GM21423 (cell line): ENCODE results near the gene MRAP2.
"Not testable (repeated sequence)": the region's sequence is repeated elsewhere in the genome, so short reads cannot be mapped to it uniquely, and the experiment has no call there.

ENCODE experiments used
- ATAC-seq: cut with Tn5 transposase; IDR thresholded peaks from one replicate; pipeline ENCODE4 v1.9.1; 2021; ENCODE audit warnings: mild to moderate bottlenecking, moderate library complexity; ENCODE audit not compliant: unreplicated experiment

The MRAP2 gene

DNA sequence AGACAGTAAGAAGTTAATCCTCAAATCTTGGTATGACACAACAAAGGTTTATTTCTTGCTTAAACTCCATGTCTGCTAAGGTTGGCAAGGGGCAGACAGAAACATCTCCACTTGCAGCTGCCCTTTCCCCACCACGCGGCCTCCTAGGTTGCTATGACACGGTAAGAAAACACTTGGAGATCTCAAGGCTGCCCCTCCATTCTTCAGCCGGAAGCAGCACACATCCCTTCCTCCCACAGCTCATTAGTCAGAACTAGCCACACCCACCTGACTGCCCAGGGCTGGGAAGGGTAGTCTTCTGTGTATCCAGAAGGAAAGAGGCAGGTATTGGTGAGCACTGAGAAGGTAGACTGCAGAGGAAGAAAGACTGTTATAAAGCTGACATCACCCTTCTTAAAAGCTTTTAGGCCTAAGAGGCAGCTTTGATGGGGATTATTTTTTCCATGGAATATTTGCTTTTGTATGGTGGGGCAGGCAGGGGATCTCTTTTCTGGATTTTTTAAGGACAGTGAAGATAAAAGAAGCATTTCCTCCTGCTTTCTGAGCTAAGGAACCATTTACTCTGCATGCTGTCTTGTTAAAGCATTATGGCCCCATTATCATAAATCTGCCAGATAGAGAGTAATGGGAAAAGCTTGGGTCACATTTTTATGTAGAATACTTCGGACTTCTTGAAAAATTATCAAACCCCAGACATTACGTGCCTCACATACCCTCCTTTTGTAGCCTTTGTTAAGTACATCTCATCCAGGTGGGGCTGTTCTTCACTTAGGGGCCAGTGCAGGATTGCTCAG lies 41.6 kb downstream of the MRAP2 start:
- ATAC-seq, result no peak

- no peak for ATAC-seq
Measured at GRCh38 chr6:84077645-84078044, 44.1 kb downstream of the MRAP2 start.

GRCh38 chr6:84078335-84078734 lies 44.8 kb downstream of the MRAP2 start:
- ATAC-seq, result no peak

DNA sequence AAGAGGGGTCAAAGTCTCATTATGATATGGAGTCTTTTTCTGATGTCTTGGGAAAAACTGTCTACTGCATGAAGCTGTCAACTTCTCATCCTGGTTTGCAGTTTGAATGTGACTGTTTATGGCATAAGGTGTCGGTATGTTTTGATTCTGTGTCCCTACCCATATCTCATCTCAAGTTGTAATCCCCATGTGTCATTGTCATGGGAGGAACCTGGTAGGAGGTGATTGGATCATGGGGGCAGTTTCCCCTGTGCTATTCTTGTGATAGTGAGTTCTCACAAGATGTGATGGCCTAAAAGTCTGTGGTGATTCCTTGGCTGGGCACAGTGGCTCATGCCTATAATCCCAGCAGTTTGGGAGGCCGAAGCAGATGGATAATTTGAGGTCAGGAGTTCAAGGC lies 47.6 kb downstream of the MRAP2 start:
- no peak for ATAC-seq

- ATAC-seq, result no peak
Measured at GRCh38 chr6:84082689-84083265, 49.2 kb downstream of the MRAP2 start.

DNA sequence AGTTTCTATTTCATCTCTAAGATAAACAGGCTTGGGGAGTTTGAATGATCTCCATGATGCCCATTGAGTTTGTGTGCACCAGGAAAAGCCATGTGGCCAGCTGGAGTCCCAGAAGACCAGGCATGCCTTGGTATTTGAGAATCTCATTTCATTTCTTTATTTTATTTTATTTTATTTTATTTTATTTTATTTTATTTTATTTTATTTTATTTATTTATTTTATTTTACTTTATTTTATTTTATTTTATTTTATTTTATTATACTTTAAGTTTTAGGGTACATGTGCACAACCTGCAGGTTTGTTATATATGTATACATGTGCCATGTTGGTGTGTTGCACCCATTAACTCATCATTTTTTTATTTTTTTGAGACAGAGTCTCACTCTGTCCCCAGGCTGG lies 51.1 kb downstream of the MRAP2 start:
- ATAC-seq, result not testable (repeated sequence)

- no peak for ATAC-seq
Measured at GRCh38 chr6:84086056-84086455, 52.5 kb downstream of the MRAP2 start.

DNA sequence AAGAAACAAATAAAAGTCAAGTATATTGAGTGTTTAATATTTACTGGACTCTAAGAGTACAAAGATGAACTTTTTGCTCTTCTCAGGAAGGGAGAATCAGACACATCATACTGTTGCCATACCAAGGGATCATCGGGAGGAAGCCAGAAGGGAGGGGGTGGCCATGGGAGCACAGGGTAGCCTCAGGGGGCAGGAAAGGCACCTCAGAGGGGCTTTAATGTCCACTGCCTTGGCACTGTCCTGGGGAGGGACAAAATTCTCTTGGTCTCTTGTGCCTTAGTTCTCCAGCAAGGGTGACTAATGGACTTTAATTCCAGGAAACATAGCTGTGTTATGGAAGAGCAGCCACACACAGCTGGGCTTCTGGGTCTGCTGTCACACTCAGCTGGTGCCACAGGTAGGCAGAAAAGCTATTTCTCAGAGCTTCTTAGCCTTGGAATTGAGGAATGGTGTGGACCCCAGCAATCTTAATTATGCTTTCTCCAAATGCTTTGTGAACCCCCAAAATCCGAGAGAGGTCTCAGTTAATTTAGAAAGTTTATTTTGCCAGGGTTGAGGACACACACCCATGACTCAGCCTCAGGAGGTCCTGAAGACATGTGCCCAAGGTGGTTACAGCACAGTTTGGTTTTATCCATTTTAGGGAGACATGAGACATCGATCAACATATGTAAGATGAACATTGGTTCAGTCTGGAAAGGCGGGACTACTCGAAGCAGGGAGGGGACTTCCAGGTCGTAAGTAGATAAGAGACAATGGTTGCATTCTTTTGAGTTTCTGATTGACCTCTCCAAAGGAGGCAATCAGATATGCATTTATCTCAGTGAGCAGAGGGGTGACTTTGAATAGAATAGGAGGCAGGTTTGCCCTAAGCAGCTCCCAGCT lies 53.2 kb downstream of the MRAP2 start:
- ATAC-seq, result no peak

- no peak for ATAC-seq
Measured at GRCh38 chr6:84089081-84089480, 55.5 kb downstream of the MRAP2 start.

GRCh38 chr6:84089552-84089951 lies 56.0 kb downstream of the MRAP2 start:
- no peak for ATAC-seq

DNA sequence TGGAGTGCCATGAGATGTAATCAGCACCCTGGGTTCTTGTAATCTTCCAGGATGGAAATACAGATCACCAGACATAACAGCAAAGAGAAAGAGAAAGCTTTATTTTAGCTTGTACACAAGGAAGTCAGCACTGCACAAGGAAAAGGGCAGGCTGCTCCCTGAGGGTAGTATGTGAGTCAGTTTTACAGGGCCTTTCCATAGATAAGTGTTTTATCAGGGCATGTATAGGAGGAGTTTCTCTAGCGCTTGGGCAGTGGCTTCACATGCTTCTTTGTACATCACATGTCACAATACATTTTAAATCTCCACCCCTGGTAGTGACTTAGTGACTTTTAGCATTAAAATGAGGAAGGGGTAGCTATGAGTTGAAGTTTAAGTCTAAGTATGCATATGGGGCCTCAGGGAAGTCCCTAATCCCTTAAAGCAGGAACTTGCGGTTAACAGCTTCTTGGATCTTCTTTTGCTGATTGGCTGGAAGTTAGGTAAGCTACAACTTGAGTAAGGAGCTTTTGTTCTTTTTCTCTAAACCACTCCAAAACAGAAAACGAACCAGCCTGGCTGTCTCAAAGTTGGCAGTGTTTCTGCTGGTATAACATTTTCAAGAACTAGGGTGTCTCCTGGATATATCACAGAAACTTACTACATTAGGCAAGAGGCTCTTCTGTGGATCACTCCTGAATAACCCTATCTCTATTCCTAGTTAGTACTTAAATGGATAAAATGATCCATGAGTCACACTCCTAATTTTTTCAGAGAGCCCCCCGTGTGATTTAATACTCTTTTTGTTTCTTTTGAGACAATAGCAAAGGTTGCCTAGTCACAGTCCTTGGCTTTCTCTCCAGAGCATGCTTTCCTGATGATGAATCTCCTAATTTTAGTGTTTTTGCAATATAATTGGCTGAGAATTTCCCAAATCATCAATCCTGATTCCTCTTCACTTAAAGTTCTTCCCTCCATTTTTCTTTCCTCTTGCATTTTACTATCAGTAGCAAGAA lies 60.2 kb downstream of the MRAP2 start:
- no peak for ATAC-seq

- no peak for ATAC-seq
Measured at GRCh38 chr6:84095156-84095555, 61.6 kb downstream of the MRAP2 start.

- no peak for ATAC-seq
Measured at GRCh38 chr6:84103029-84103428, 69.5 kb downstream of the MRAP2 start.

- ATAC-seq, result not testable (repeated sequence)
Measured at GRCh38 chr6:84105215-84105924, 71.8 kb downstream of the MRAP2 start.

- no peak for ATAC-seq
Measured at GRCh38 chr6:84107495-84107894, 73.9 kb downstream of the MRAP2 start.

DNA sequence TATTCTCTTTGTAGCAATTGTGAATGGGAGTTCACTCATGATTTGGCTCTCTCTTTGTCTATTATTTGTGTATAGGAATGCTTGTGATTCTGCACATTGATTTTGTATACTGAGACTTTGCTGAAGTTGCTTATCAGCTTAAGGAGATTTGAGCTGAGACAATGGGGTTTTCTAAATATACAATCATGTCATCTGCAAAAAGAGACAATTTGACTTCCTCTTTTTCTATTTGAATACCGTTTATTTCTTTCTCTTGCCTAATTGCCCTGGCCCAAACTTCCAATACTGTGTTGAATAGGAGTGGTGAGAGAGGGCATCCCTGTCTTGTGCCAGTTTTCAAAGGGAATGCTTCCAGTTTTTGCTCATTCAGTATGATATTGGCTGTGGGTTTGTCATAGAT lies 77.8 kb downstream of the MRAP2 start:
- not testable (repeated sequence) for ATAC-seq

DNA sequence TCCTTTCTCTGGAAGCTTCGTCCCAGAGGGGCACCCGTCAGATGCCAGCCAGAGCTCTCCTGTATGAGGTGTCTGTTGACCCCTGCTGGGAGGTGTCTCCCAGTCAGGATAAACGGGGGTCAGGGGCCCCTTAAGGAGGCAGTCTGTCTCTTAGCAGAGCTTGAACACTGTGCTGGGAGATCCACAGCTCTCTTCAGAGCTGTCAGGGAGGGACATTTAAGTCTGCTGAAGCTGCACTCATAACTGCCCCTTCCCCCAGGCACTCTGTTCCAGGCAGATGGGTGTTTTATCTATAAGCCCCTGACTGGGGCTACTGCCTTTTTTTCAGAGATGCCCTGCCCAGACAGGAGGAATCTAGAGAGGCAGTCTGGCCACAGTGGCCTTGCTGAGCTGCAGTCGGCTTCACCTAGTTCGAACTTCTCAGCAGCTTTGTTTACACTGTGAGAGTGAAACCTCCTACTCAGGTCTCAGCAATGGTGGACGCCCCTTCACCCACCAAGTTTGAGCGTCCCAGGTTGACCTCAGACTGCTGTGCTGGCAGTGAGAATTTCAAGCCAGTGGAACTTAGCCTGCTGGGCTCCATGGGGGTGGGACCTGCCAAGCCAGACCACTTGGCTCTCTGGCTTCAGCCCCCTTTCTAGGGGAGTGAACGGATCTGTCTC lies 81.5 kb downstream of the MRAP2 start:
- not testable (repeated sequence) for ATAC-seq

- no peak for ATAC-seq
Measured at GRCh38 chr6:84118191-84118590, 84.6 kb downstream of the MRAP2 start.

- ATAC-seq, result no peak
Measured at GRCh38 chr6:84119277-84119676, 85.7 kb downstream of the MRAP2 start.
